Articular chondrocyte of knee joint (primary cell): ENCODE measurements around the gene AKT3. TPM values are rescaled to one million over a fixed set of nuclear protein-coding genes. Genes with fewer than 3 reads are reported as not detected.

Experiments
- total RNA-seq: library from RNA; depleted of rRNA; stranded (reverse); fragments of >200 nt; gene quantifications from 2 replicates; pipeline ENCODE4 v1.2.3, GENCODE V29; 2012

Gene AKT3
- 46.5 and 49.5 TPM in 2 replicates for total RNA-seq

DNA sequence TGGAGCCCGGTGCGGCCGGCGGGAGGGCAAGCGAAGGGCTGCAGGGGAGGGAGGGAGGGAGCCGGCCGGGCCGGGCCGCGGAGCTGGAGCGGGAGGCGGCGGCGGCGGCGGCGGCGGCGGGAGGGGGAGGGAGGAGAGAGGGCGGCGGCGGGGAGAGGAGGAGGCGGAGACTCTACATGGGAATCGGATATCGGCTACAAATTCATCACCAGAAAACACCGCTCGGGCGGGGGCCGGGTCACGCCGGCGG, at the start of gene AKT3:
Gene AKT3, minus strand, starts transcription at position 42 of the 250 bp plus-strand sequence. CDS start 7,073 bp downstream, outside the sequence.

Other genes with a start within 250 kb of the AKT3 start
- gene ZBTB18, start 201.0 kb upstream of the AKT3 start, total RNA-seq = 6.4 and 8.5 TPM in 2 replicates